IPS-11a (cell line): ENCODE measurements around the gene VSIG10L2.
"Not testable (repeated sequence)": the region's sequence is repeated elsewhere in the genome, so short reads cannot be mapped to it uniquely, and the experiment has no call there.

Experiments
- H3K4me3 ChIP-seq: one replicate; pipeline ENCODE4 v1.5.1; 2013; ENCODE audit warnings: low read depth, low read length, control low read depth

The VSIG10L2 gene

GRCh38 chr11:125945797-125946520 lies at the start of gene VSIG10L2:
TSS of gene VSIG10L2 (plus strand) at chr11:125946044. CDS start at chr11:125946056, 12 bp downstream.
- no peak within 1 kb of the TSS for H3K4me3 ChIP-seq

GRCh38 chr11:125901872-125902271 lies 44.0 kb upstream of the VSIG10L2 start:
- no peak overlapping the region for H3K4me3 ChIP-seq

GRCh38 chr11:125902277-125902926 lies 43.4 kb upstream of the VSIG10L2 start:
- peak overlapping the region; percentile 93 for H3K4me3 ChIP-seq

GRCh38 chr11:125902927-125903710 lies 42.7 kb upstream of the VSIG10L2 start, which contains the start of gene PUS3:
TSS of gene PUS3 (minus strand) at chr11:125903206. CDS start at chr11:125896284, 6,922 bp downstream.
- H3K4me3 ChIP-seq, result peak within 1 kb of the TSS; percentile 93

GRCh38 chr11:125903711-125904659 lies 41.9 kb upstream of the VSIG10L2 start, which contains the start of gene DDX25:
TSS of gene DDX25 (plus strand) at chr11:125904508. CDS start at chr11:125904518, 10 bp downstream.
- H3K4me3 ChIP-seq, result peak within 1 kb of the TSS; percentile 65

GRCh38 chr11:125904678-125905077 lies 41.2 kb upstream of the VSIG10L2 start:
- H3K4me3 ChIP-seq, result peak overlapping the region; percentile 65

- no peak overlapping the region for H3K4me3 ChIP-seq
These were observed 35.5 kb upstream of the VSIG10L2 start for GRCh38 chr11:125910226-125910849.

- not testable (repeated sequence) for H3K4me3 ChIP-seq
These were observed 31.2 kb upstream of the VSIG10L2 start for GRCh38 chr11:125914601-125915000.

- H3K4me3 ChIP-seq, result no peak overlapping the region
These were observed 29.0 kb upstream of the VSIG10L2 start for GRCh38 chr11:125916683-125917347.

GRCh38 chr11:125918140-125918840 lies 27.6 kb upstream of the VSIG10L2 start:
- no peak overlapping the region for H3K4me3 ChIP-seq

GRCh38 chr11:125921042-125921441 lies 24.8 kb upstream of the VSIG10L2 start:
- H3K4me3 ChIP-seq, result no peak overlapping the region

GRCh38 chr11:125922156-125922555 lies 23.7 kb upstream of the VSIG10L2 start:
- H3K4me3 ChIP-seq, result no peak overlapping the region

GRCh38 chr11:125923012-125923579 lies 22.7 kb upstream of the VSIG10L2 start:
- H3K4me3 ChIP-seq, result no peak overlapping the region

- H3K4me3 ChIP-seq, result no peak overlapping the region
These were observed 22.2 kb upstream of the VSIG10L2 start for GRCh38 chr11:125923633-125924032.

- H3K4me3 ChIP-seq, result no peak overlapping the region
These were observed 21.3 kb upstream of the VSIG10L2 start for GRCh38 chr11:125924384-125925007.

GRCh38 chr11:125925247-125925740 lies 20.6 kb upstream of the VSIG10L2 start:
- H3K4me3 ChIP-seq, result no peak overlapping the region

GRCh38 chr11:125925804-125926203 lies 20.0 kb upstream of the VSIG10L2 start:
- no peak overlapping the region for H3K4me3 ChIP-seq

- H3K4me3 ChIP-seq, result no peak overlapping the region
These were observed 19.2 kb upstream of the VSIG10L2 start for GRCh38 chr11:125926682-125927081.
